Measurements from ENCODE around the gene STMP1.

The STMP1 gene

DNA sequence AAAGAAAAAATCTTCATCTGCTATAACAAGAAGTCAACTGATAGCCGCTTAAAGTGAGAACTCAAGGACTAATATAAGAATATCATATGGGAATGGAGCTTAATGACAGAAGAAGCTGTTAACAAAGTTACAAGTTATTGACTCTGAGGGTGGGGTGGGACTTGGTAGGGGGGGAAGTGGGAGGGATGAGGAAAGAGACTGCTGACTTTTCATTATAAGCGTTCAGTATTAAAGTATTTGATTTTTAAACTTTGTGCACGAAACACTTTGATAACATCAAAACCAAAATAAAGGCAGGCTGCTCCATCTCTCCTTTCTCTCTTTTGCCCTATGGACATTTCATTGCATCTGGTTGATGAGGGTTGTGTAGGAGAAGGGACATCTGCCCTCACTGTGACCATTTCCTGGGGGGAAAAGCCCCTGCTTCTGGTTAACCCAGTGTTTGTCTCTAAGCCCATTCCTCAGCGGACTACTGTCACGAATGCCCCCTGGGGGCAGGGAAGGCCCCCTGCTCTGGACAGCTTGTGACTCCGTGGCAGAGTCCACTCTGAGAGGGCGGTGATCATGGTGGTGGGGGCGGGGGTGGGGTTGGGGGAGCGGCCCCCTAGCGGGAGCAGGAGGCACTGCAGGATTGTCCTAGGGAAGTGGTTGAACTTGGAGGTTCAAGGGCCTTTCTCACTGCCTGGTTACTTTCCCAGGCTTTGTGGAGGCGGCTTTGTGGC, 48.3 kb downstream of the STMP1 start:
- TF ChIP-seq, protein P1, sequence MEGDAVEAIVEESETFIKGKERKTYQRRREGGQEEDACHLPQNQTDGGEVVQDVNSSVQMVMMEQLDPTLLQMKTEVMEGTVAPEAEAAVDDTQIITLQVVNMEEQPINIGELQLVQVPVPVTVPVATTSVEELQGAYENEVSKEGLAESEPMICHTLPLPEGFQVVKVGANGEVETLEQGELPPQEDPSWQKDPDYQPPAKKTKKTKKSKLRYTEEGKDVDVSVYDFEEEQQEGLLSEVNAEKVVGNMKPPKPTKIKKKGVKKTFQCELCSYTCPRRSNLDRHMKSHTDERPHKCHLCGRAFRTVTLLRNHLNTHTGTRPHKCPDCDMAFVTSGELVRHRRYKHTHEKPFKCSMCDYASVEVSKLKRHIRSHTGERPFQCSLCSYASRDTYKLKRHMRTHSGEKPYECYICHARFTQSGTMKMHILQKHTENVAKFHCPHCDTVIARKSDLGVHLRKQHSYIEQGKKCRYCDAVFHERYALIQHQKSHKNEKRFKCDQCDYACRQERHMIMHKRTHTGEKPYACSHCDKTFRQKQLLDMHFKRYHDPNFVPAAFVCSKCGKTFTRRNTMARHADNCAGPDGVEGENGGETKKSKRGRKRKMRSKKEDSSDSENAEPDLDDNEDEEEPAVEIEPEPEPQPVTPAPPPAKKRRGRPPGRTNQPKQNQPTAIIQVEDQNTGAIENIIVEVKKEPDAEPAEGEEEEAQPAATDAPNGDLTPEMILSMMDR (IDR thresholded peaks at IDR 0.05; ENCODE audit: low read depth, low read length, missing control alignments): peak; percentile 69
- in situ Hi-C loops (cut with HindIII; ENCODE audit: low pct_ligation_motif_present, low sequenced_read_pairs): no loop called here
- DNase-seq: no peak
- Histone ChIP-seq H3K27me3 (replicated peaks) (no peaks in the 10 kb centered on the region), H3K27ac (no peak overlapping the region), H3K36me3 (replicated peaks) (no peaks in the 10 kb centered on the region), H3K4me3 (ENCODE audit: low read depth, low read length) (no peak overlapping the region)

DNA sequence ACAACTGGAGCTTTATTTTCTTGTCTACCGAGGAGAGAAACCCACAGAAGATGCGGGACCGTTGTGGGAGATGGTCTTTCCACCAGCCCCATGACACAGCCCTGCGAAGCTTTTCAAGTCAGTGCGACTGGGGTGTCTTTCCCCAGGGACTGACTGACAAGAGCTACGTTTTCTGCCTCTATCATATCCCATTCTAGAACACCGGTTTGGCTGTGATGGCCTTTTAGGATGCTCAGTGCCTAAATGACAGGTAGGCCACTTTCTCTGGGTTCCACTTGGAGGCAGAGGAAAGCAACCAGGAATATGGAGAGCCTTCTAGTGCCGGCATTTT, 48.8 kb downstream of the STMP1 start:
- Histone ChIP-seq H3K4me3 (ENCODE audit: low read depth, low read length) (no peak overlapping the region), H3K36me3 (replicated peaks) (no peaks in the 10 kb centered on the region), H3K27me3 (replicated peaks) (no peaks in the 10 kb centered on the region), H3K27ac (no peak overlapping the region)
- in situ Hi-C loops (cut with HindIII; ENCODE audit: low pct_ligation_motif_present, low sequenced_read_pairs): no loop called here
- no peak for DNase-seq
- TF ChIP-seq, protein P1 (IDR thresholded peaks at IDR 0.05; ENCODE audit: low read depth, low read length, missing control alignments): no peak

DNA sequence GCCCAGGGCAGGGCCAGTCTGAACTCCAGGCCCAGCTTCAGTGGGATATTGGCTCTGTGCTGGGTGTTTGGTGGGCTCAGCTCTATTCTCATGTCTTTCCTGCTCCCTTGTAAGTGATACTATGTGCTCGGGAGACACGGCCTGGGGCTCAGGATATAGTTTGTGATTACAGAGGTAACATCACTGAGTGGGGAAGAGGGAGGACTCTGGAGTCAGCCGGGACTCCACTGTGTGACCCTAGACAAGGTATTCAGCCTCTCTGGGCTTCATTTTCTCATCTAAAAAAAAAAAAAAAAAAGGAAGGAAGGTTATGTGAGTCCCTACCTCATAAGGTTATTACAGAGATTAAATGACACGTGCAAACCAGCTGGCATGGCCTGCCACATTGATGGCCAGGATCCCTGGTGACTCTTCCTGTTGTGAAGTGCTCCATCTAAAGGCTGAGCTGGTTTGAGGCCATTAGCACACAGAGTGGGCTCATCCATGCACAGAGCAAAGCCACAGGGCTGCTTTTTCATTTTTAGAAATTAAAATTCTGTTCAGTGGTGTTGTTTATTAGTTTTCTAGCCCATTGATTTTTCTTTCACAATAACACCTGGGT, 50.0 kb downstream of the STMP1 start:
- no peak for DNase-seq
- TF ChIP-seq, protein P1 (IDR thresholded peaks at IDR 0.05; ENCODE audit: low read depth, low read length, missing control alignments): no peak
- Histone ChIP-seq H3K27ac (no peak overlapping the region), H3K27me3 (replicated peaks) (no peaks in the 10 kb centered on the region), H3K4me3 (ENCODE audit: low read depth, low read length) (no peak overlapping the region), H3K36me3 (replicated peaks) (no peaks in the 10 kb centered on the region)
- in situ Hi-C loops (cut with HindIII; ENCODE audit: low pct_ligation_motif_present, low sequenced_read_pairs): no loop called here

DNA sequence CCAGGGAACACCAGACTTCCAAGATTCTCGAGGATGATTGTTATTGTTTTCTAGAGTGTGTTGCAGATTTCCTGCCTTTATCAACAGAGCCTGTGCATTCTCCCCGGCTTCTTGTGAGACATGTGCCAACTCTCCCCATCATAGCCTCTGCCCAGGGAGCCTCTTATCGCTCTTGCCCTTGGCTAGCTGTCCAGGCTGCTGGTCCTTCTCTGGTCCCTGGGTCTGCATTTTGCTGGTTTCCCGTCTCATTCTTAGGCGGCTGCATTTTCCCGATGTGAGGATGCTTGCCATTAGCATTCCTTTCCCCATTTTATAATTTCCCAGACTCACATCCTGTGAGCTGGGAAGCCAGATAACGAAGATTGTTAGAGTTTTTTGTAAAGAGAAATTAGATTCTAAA, 50.5 kb downstream of the STMP1 start:
- Histone ChIP-seq H3K27ac (no peak overlapping the region), H3K36me3 (replicated peaks) (no peaks in the 10 kb centered on the region), H3K27me3 (replicated peaks) (no peaks in the 10 kb centered on the region), H3K4me3 (ENCODE audit: low read depth, low read length) (no peak overlapping the region)
- TF ChIP-seq, protein P1 (IDR thresholded peaks at IDR 0.05; ENCODE audit: low read depth, low read length, missing control alignments): no peak
- DNase-seq: no peak
- in situ Hi-C loops (cut with HindIII; ENCODE audit: low pct_ligation_motif_present, low sequenced_read_pairs): no loop called here

DNA sequence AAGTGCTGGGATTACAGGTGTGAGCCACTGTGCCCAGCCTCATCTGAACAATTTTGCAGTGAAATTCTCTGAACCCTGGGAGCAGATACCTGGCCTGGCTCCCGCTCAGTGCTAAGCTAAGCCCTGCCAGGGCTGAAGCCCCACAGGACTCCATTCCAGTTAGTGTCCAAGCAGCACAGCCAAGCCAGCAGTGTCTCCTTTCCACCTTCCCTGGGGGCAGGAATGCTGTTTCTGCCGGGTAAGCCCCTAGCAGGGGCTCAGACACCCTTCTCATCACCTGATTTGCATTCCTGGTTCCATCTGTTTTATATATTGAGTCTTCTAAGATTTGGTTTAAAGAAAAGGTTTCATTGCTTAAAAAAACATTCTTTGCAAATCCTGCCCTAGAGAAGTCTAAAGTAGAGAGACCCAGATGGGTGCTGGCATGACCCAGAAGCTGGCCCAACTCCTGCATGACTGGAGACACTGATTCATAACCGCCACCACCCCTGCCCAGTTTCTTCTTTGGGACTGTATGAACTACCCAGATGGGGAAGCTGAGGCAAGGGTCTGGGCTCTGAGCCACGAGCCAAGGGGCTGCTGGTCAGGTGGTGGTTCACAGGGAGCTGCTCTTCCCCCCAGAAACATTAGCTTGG, 51.6 kb downstream of the STMP1 start:
- in situ Hi-C loops (cut with HindIII; ENCODE audit: low pct_ligation_motif_present, low sequenced_read_pairs): no loop called here
- no peak for DNase-seq
- Histone ChIP-seq H3K27ac (no peak overlapping the region), H3K4me3 (ENCODE audit: low read depth, low read length) (no peak overlapping the region), H3K36me3 (replicated peaks) (no peaks in the 10 kb centered on the region), H3K27me3 (replicated peaks) (no peaks in the 10 kb centered on the region)
- TF ChIP-seq, protein P1 (IDR thresholded peaks at IDR 0.05; ENCODE audit: low read depth, low read length, missing control alignments): no peak
